Spleen (tissue), 11 donors: Measurements from ENCODE around the gene MED12L. TPM values are rescaled to one million over a fixed set of nuclear protein-coding genes. Genes with fewer than 3 reads are reported as not detected.

ENCODE experiments used
- DNase-seq: peaks from one replicate; pipeline ENCODE4 v3.0.0-alpha.2; 2020
- H3K27ac ChIP-seq, 8 donors: fragments of 200-600 bp; sonication (generic) in 7 of 8; 1 replicate in 4 of 8; 2 replicates in 4 of 8; pipeline versions ENCODE4 v1.5.0 to v1.8.0; 2016 to 2021; ENCODE audit warnings: inconsistent platforms in 4 of 8, mild to moderate bottlenecking in 4 of 8, moderate library complexity in 1 of 8
- H3K27me3 ChIP-seq, 7 donors: fragments of 200-600 bp; sonication (generic) in 6 of 7; replicated peaks in 1 of 7; 1 replicate in 4 of 7; 2 replicates in 3 of 7; pipeline versions ENCODE4 v1.5.0 to v1.8.0; 2016 to 2021; ENCODE audit warnings: inconsistent platforms in 3 of 7, mild to moderate bottlenecking in 1 of 7
- H3K36me3 ChIP-seq, 6 donors: fragments of 200-600 bp; sonication (generic) in 5 of 6; 1 replicate in 4 of 6; 2 replicates in 2 of 6; pipeline versions ENCODE4 v1.5.0 to v1.8.0; 2016 to 2021; ENCODE audit warnings: inconsistent platforms in 2 of 6
- H3K4me1 ChIP-seq, 6 donors: fragments of 200-600 bp; sonication (generic) in 5 of 6; 1 replicate in 3 of 6; 2 replicates in 3 of 6; pipeline versions ENCODE4 v1.5.0 to v1.8.0; 2016 to 2021; ENCODE audit warnings: inconsistent platforms in 3 of 6
- H3K4me3 ChIP-seq, 8 donors: fragments of 200-600 bp; sonication (generic) in 7 of 8; 1 replicate in 4 of 8; 2 replicates in 4 of 8; pipeline versions ENCODE4 v1.5.0 to v1.8.0; 2016 to 2021; ENCODE audit warnings: inconsistent platforms in 4 of 8, mild to moderate bottlenecking in 4 of 8, moderate library complexity in 2 of 8
- H3K9me3 ChIP-seq, 8 donors: fragments of 200-600 bp; sonication (generic) in 7 of 8; 1 replicate in 4 of 8; 2 replicates in 4 of 8; pipeline versions ENCODE4 v1.5.0 to v1.8.0; 2016 to 2021; ENCODE audit warnings: inconsistent platforms in 4 of 8
- CTCF ChIP-seq, 11 experiments: fragments of 200-600 bp in 7 of 11; fragments of 450-650 bp in 4 of 11; sonication (generic) in 4 of 11; IDR thresholded peaks in 8 of 11; conservative IDR thresholded peaks in 3 of 11; 1 replicate in 7 of 11; 2 replicates in 4 of 11; pipeline versions ENCODE4 v1.4.0 to v1.8.0; 2016 to 2021; ENCODE audit warnings: antibody characterized with exemption in 11 of 11, inconsistent platforms in 4 of 11, mild to moderate bottlenecking in 1 of 11
- POLR2A ChIP-seq, 3 donors: fragments of 450-650 bp; IDR thresholded peaks; one replicate each; pipeline ENCODE4 v1.5.1; 2017; ENCODE audit warnings: antibody characterized with exemption in 3 of 3, mild to moderate bottlenecking in 1 of 3
- POLR2AphosphoS5 ChIP-seq, 3 donors: sonication (generic); formaldehyde crosslinking; IDR thresholded peaks; one replicate each; pipeline ENCODE4 v1.5.1; 2017; ENCODE audit warnings: antibody characterized with exemption in 3 of 3
- WGBS, 5 donors: extraction: QIAGEN DNeasy Blood & Tissue Kit in 3 of 5; methylation state at CpG; one replicate each; pipeline versions ENCODE4 v1.1.5 to v1.1.7; 2013 to 2018; 5-methylcytosine and 5-hydroxymethylcytosine counted together
- intact Hi-C: fragments of 100-400 bp; cut with DNase I; formaldehyde crosslinking; loops from one replicate; pipeline ENCODE4 v1.15.0; 2023; ENCODE audit warnings: low total_unique reads
- polyA plus RNA-seq, 3 donors: library from polyadenylated mRNA; stranded (reverse); fragments of 200-250 nt; gene quantifications; one replicate each; pipeline ENCODE4 v1.2.1, GENCODE V29; 2013
- total RNA-seq, 7 donors: library from RNA; depleted of rRNA in 3 of 7; stranded (reverse); fragments of >200 nt in 3 of 7; fragmentation: NEBNext Ultra II Directional in 4 of 7; extraction: Animal tissue kit (Norgen Biotek cat#: 25700) in 4 of 7; gene quantifications; one replicate each; pipeline versions ENCODE4 v1.1.0 to v1.2.1, GENCODE V29; 2016 to 2021
- donor health status: healthy with polysubstance abuse.
- donor health status: DM: no; HTN: no; CAD: no; lungs with moderate emphysema.
- donor health status: DM: no; HTN: no; CAD: no.
- donor health status: Bipolar disorder and iron deficiency.
- donor health status: healthy.
- donor health status: DM: no; HTN: no; CAD: no.
- donor health status: DM: yes; HTN: yes; CAD: no.

The MED12L gene
- total and polyA plus RNA-seq, 10 donors: 0.02 to 4.5 (median 1.5) TPM

- intact Hi-C loops: no loop called here
These were observed 124.2 kb downstream of the MED12L start for GRCh38 chr3:151209654-151210053.

GRCh38 chr3:151210676-151211381, 125.4 kb downstream of the MED12L start:
- no peak for DNase-seq
- intact Hi-C loops: no loop called here

More at GRCh38 chr3:151209654-151210053, 124.2 kb downstream of the MED12L start:
- H3K36me3 ChIP-seq: no peaks in the 10 kb centered on the region
- H3K4me3 ChIP-seq: no peak overlapping the region
- H3K27ac ChIP-seq: peak overlapping the region in 1 of 8 donors; percentile 14
- H3K4me1 ChIP-seq: peaks cover 0 to 32% (median 5%) of the 10 kb centered on the region in 6 donors
- DNase-seq: no peak
- 73 to 88% (median 82%) methylated on average over 3 of the region's 3 CpGs for WGBS, 5 donors
- H3K27me3 ChIP-seq: no peaks in the 10 kb centered on the region
- H3K9me3 ChIP-seq: no peaks in the 10 kb centered on the region
- no peak for TF ChIP-seq CTCF (IDR thresholded peaks at IDR 0.05 in 8 of 11, conservative IDR thresholded peaks at IDR 0.05 in 3 of 11)
- no peak for TF ChIP-seq POLR2AphosphoS5 (IDR thresholded peaks at IDR 0.05)
- TF ChIP-seq POLR2A (IDR thresholded peaks at IDR 0.05): no peak

GRCh38 chr3:151213151-151213550, 127.7 kb downstream of the MED12L start:
- H3K9me3 ChIP-seq: no peaks in the 10 kb centered on the region
- H3K27me3 ChIP-seq: no peaks in the 10 kb centered on the region
- 66 to 81% (median 68%) methylated on average over 4 of the region's 4 CpGs for WGBS, 5 donors
- no peaks in the 10 kb centered on the region for H3K36me3 ChIP-seq
- TF ChIP-seq POLR2AphosphoS5 (IDR thresholded peaks at IDR 0.05) (no peak), CTCF (IDR thresholded peaks at IDR 0.05 in 8 of 11, conservative IDR thresholded peaks at IDR 0.05 in 3 of 11) (no peak), POLR2A (IDR thresholded peaks at IDR 0.05) (no peak)
- H3K27ac ChIP-seq: no peak overlapping the region
- H3K4me3 ChIP-seq: no peak overlapping the region
- intact Hi-C loops: no loop called here
- H3K4me1 ChIP-seq: peaks cover 0 to 21% (median 5%) of the 10 kb centered on the region in 6 donors
- no peak for DNase-seq

More at GRCh38 chr3:151210676-151211381, 125.4 kb downstream of the MED12L start:
- no peak for TF ChIP-seq POLR2A (IDR thresholded peaks at IDR 0.05)
- no peak for TF ChIP-seq POLR2AphosphoS5 (IDR thresholded peaks at IDR 0.05)
- TF ChIP-seq CTCF (IDR thresholded peaks at IDR 0.05 in 8 of 11, conservative IDR thresholded peaks at IDR 0.05 in 3 of 11): peak in 2 of 11 experiments; percentile 22
- Histone ChIP-seq H3K9me3 (no peaks in the 10 kb centered on the region), H3K36me3 (no peaks in the 10 kb centered on the region), H3K27me3 (no peaks in the 10 kb centered on the region), H3K4me1 (peaks cover 0 to 21% (median 5%) of the 10 kb centered on the region in 6 donors), H3K4me3 (no peak overlapping the region), H3K27ac (peak overlapping the region in 3 of 8 donors; percentile 14 to 35 (median 17))
- WGBS, 5 donors: 19 to 33% (median 28%) methylated on average over 4 of the region's 4 CpGs

- Histone ChIP-seq H3K27ac (no peak overlapping the region), H3K27me3 (no peaks in the 10 kb centered on the region), H3K4me3 (no peak overlapping the region), H3K4me1 (peaks cover 0 to 21% (median 5%) of the 10 kb centered on the region in 6 donors), H3K9me3 (no peaks in the 10 kb centered on the region), H3K36me3 (no peaks in the 10 kb centered on the region)
- intact Hi-C loops: no loop called here
- DNase-seq: no peak
- 89 to 98% (median 93%) methylated on average over 5 of the region's 5 CpGs for WGBS, 5 donors
- no peak for TF ChIP-seq CTCF (IDR thresholded peaks at IDR 0.05 in 8 of 11, conservative IDR thresholded peaks at IDR 0.05 in 3 of 11)
- TF ChIP-seq POLR2A (IDR thresholded peaks at IDR 0.05): no peak
- TF ChIP-seq POLR2AphosphoS5 (IDR thresholded peaks at IDR 0.05): no peak
These were observed 128.4 kb downstream of the MED12L start for GRCh38 chr3:151213881-151214280.
